PC-3 (cell line): ENCODE results near the gene CCDC126.

ENCODE experiments used
- EZH2phosphoT487 ChIP-seq: fragments of 300-600 bp; sonication (generic); IDR thresholded peaks from 2 replicates; pipeline ENCODE4 v1.6.1; 2018; ENCODE audit warnings: mild to moderate bottlenecking, antibody characterized with exemption, low read length, borderline replicate concordance
- TF ChIP-seq, protein P1 (sequence below): fragments of 300-600 bp; sonication (generic); conservative IDR thresholded peaks from 2 replicates; pipeline ENCODE4 v1.5.1; 2017; ENCODE audit warnings: antibody characterized with exemption, low read depth, mild to moderate bottlenecking, low read length

DNA sequence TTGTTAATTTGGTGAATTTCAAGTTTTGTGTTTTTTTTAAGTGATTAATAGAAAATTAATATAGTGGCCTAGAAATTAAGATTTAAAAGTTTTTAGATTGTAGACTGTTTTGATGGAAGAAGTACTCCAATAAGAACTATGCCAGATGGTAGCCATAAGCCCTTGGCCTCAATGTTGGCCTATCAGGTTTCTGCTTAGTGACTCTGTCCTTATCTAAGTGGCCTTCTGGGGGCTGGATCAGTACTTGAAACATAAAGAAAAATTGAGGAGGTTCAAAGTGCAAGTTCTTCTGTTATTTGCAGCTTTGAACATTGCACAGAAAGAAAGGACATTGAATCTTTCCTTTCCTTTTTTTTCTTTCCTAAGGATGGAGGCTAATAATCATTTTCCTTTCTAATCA is 9.9 kb downstream of the CCDC126 start:
- TF ChIP-seq EZH2phosphoT487, result no peak
- TF ChIP-seq, protein P1, sequence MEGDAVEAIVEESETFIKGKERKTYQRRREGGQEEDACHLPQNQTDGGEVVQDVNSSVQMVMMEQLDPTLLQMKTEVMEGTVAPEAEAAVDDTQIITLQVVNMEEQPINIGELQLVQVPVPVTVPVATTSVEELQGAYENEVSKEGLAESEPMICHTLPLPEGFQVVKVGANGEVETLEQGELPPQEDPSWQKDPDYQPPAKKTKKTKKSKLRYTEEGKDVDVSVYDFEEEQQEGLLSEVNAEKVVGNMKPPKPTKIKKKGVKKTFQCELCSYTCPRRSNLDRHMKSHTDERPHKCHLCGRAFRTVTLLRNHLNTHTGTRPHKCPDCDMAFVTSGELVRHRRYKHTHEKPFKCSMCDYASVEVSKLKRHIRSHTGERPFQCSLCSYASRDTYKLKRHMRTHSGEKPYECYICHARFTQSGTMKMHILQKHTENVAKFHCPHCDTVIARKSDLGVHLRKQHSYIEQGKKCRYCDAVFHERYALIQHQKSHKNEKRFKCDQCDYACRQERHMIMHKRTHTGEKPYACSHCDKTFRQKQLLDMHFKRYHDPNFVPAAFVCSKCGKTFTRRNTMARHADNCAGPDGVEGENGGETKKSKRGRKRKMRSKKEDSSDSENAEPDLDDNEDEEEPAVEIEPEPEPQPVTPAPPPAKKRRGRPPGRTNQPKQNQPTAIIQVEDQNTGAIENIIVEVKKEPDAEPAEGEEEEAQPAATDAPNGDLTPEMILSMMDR, result no peak
